HG03354 (cell line): Measurements from ENCODE around the gene HUNK.

Experiments used
- ATAC-seq: cut with Tn5 transposase; IDR thresholded peaks from one replicate; pipeline ENCODE4 v1.9.1; 2021; ENCODE audit warnings: mild to moderate bottlenecking; ENCODE audit not compliant: unreplicated experiment, poor library complexity, severe bottlenecking

The HUNK gene

DNA sequence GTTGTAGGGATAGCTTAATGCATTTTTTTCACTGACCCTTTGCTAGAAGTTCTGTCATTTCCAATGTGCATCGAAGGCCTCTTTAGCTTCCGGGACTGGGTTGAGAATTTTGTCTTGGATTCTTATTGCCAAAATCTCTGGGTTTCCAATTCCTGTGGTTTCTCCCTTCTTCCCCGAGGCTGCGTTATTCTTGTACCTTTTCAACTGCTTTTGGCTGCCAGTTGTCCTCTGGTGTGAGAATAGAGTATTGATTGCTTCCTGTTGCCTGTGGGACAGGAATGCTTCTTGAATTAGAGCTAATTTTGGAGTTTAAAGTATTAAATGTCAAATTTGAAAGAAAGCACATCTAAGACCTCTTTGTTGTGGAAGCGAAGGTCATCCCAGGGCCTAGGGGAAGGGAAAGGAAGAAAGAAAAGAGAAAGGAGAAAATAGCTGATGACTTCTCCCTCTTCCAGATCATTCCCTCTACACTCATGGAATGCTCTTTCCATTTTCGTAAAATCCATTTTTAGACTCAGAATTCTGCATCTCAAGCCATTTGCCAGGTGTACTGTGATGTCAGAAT lies 21.1 kb downstream of the HUNK start:
- no peak for ATAC-seq

DNA sequence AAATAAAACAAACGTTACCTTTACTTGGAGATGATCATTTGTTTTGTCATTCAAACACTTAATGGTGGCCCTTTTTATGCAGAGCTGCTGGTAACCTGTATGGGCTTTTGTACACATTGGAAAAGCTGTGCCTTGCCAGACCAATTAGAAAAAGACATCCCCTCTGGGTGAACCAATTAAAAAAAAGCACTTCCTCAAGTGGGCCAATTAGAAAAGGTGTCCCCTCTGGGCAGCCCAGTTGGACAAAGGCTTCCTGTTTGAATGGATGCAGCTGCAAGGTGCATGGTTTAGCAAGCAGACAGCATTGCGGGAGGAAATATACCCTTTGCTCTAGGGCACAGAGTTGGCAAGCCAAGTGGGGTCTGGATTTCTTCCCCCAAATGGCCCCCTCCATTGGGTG lies 21.6 kb downstream of the HUNK start:
- ATAC-seq: no peak

DNA sequence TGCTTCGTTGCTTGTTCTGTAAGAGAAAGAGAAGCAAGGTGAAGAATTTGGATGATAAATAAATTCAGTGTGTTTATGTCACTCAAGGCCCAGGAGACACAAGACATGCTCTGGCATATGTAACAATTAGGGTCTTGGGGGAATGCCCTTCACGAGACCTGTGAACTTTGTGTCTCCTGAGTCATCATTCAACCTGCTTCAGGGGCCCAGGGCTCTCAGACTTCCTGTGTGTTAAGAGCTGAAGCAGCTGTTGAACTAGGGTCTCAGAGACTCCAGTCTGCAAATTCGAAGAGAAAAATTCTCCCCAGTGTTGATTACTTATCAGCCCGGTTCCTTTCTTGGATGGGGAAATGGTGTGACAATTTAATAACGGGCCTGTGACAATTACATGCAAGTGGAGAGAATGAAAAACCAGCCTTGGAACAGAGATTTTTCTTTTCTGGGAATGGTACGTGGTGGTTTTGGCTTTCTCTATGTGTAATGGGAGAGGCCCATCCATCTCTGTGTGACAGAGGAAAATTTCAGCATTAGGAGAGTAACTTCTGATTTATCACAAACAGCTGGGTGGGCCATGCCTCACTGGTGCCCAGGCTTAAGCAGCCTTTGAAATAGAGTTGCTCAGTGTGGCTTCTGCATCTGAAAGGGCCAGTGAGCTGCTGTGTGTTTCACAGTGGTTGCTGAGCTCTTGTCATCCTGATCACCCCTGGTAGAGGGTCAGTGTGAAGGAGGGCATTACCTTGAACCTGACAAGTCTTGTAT lies 22.4 kb downstream of the HUNK start:
- no peak for ATAC-seq

DNA sequence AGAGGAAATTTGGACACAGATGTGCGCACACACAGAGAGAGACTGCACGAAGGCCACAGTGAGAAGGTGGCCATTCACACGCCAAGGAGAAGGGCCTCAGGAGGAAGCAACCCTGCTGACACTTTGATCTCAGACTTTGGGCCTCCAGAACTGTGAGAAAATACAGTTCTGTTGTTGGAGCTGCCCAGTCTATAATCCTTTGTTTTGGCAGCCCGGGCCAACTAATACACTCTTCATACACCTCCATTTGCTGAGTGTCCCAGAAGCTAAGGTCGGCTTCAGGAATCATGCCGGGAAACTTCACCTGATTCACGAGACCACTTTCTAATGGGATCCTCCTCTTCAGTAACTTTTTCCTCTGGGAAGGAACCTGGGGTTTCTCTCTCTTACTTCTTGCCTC lies 23.2 kb downstream of the HUNK start:
- ATAC-seq: no peak

DNA sequence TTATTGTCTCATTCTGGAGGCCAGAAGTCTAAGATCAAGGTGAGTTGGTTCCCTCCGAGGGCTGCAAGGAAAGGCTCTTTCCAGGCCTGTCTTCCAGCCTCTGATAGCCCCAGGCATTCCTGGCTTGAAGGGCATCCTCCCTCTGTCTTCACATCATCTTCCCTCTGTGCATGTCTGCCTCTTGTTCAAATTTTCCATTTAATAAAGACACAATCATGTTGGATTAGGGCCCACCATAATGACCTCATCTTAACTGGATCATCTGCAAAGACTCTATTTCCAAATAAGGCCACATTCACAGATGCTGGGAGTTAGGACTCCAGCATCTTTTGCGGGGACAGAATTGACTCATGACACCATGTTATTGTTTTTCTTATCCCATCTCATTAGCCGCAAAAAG lies 24.5 kb downstream of the HUNK start:
- ATAC-seq: no peak

DNA sequence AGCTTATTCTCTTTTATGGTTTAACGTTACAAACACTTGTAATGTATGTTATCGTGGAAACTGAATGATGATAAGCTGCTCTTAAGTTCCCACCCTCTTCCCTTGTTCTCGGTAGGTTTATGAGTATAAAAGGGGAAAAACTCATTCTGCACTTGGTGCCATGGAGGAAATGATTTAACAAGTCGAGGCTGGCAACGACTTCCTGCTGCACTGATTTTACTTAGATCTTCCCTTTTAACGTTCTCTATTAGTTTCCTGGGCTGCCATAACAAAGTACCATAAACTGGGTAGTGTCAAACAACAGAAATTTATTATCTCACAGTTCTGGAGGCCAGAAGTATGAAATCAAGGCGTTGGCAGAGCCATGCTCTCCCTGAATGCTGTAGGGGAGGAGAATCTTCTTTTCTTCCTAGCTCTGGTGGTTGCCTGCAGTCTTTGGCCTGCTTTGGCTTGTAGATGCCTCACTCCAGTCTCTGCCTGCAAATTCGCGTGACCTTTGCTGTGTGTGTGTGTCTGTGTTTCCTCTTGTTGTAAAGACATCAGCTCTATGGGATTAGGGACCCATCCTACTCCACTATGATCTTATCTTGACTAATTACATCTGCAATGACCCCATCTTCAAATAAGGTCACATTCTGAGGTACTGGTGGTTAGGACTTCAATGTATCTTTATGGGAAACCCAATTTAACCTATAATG lies 26.3 kb downstream of the HUNK start:
- ATAC-seq: no peak

DNA sequence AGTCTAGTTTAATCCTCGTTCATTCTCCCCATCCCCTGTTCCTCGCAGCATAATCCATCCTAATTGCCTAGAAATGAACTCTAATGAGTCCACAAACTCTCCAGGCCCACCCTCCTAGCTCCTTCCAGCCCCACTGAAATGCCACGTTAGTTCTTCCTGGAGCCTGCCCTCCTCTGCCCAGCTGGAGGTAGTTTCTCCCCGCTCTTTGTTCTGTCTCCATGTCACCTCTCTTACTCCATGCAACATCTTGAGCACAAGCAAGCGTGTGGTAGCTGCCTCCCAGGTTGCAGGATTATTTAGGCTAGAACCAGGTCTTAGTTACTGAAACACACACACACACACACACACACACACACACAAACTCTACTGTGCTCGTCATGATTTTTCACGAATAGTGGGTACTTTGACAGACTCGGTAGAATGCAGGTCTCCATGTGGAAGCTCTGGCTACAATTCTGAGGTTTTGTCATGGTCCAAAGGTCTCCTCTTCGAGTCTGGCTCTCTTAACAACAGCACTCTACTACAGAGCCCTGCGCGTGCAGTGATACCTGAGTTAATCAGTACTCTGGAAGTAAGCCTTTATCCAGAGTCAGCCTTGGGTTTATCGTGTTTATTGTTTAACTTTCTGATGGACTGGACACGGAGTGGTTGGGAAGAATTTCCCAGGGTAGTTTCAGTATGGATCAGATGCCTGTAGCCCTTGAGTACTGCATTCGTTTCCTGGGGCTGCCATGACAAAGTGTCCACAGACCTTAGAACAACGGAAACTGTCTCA lies 27.5 kb downstream of the HUNK start:
- ATAC-seq: no peak

DNA sequence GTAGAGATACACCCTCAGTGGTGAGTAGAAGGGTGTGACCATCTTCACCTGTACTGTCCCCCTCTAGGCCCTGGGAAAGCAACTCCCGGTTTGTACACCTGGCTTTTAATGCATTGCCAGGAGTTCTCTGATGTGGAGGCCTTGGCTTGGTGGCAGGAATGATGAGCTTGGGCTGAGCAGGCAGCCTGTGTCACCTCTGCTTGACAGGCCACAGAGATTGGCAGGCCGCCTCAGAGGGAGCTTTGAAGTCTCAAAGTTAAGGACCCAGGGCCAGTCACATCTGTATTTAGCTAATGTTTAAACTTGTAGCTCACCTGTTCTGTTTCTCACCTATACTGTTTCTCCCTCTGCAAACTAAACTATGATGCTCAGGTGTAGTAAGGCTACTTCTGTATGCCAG lies 28.5 kb downstream of the HUNK start:
- ATAC-seq: no peak

DNA sequence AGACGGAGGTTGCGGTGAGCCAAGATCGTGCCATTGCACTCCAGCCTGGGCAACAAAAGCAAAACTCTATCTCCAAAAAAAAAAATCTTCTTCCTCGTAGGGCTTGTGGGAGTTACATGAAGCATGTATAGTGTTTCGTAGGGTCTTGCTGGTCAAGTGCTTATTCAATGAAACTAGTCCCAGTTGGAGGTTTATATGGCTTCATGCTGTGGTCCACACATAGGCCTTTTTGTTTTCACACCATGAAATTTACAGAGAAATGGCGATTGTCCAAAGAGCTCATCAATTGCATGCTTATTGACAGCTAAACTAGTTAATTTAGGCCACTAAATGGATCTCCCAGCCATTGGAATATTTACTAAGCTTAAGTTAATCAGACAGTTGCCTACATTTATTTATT lies 29.6 kb downstream of the HUNK start:
- no peak for ATAC-seq

DNA sequence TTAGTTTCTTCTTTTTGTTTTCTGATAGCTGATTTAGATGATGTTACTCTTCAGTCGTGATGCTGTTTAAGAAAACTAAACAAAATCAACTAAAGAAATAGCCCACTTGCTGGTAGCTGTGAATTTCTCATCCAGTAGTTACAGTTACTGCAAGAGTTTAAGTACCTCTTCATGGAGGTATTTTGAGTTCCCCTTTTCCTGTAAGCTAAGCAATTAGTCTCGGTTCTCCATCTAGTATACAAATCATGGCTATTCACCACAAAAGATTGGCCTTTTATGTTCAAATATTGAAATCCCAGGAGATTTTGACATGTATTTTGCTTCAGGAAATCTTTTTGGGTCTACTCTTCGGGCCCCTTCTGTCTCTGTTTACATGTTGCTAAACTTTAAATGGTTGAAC lies 31.1 kb downstream of the HUNK start:
- no peak for ATAC-seq

DNA sequence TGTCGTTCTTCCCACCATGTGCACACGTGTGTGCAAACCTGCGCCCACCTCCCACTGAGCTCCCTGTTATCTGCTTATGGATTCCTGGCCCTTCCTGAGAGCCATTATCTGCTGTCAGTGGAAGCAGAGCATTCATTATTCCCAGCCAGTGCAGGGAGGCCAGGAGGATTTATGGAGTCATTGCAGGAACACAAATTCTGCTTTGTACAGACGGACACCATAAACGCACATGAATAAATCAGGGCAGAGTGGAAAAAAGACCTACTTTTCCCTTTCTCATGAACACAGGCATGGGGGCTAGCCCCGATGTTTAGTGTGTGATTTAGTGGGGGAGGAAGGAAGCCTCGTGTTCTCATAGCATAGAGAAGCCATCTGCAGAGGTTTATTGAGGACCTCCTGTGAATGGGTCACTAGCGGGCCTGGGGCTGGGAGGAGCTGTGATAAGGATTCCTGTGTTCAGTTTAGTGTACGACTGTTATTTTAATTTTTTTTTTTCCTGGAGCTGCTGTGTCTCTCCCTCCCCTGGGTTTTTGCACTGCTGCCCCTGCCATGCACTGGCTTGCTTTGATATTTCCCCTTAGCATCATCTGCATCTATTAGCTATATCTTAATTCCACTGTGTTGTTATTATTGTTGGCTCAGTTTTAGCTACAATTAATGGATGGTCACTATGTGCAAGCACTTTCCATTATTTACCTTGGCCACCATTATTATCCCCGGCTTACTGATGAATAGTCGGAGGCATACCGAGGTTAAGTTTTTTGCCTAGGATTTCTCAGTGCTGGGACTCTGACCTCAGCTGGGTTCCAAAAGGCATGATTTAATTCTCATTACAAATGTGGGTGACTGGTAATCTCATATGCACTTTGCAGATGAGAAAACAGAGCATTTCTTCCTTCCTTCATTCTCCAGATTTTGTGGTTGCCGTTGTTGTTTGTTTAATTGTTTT lies 33.0 kb downstream of the HUNK start:
- ATAC-seq: no peak

DNA sequence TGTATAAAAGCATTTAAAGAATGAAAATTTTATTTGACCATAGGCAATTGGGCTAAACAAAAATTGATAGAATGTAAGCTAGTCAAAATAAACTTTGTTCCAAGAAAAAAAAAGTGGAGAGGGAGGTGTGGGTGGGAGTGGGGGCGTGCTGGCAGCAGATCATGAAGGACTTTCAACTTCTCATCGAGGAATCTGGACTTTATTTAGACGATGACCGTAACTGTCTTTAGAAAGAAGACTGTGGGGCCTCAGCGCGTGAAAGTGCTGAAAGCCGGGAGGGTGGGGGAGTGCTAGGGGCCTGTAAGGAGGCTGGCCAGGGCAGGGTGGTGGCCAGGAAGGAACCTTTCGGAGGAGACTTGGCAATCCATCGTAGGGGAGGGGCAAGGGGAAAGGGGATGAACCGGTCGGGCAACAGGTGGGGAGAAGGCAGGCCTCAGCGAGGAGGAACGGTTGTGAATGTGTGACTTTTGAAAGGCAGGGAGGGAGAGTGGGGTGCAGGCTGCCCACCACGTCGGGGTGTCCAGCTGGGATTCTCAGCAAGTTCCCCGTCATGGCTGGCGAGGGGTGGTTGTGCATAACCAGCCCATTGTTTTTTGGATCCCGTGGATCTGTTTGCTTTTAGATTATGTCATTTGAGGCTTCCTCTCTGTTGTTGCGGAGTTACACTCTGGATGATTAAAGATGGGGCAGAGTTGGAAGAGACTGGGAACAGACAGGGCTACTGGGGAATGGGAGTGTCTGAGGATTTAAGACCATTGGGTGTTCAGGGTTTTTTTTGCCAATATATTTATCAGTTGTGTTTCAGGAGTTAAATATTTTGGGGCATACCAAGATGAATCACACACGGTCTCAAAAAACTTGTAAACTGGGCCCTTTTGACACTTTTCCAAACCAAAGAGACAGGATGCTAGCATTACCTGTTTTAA lies 35.5 kb downstream of the HUNK start:
- no peak for ATAC-seq

DNA sequence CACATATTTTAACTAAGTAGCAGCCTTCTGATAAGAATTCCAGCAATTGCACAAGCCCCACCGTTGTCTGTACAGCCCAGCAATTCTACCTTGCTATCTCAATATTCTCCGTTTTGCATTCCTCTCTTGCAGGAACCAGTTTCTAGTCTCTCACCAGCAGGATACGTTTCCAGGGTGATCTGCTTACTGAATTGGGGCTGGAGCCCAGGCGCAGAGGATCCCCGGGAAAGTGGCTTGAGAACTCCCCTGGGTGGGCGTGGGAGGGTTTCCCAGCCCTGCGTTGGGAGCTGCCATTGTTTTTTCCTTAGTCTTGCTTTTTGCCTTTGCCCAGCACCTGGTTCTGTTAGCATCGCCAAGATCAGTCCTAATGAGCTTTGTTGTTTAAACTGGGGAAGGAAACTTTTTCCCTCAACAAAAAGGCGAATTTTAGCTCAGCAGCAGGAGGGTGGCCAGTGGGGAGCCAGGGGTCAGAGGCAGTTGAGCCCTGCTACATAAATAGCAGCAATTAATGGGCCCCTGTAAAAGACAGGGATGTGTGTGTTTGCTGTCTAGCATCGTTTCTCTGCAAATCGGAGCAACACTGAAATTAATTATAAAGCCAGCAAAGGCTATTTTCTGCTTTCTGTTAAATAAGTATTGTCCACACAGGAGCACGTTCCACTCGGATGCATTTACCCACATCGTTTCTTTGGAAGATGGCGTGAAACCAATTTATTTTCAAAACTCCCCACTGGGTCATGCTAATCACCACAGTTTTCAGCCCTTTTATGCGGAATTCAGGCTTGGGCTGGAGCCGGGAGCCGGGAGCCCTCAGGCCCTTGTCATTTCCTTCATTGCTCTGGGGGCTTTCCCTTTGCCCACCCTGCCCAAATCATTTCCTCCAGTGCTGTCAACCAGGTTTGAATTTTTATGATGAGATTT lies 36.6 kb downstream of the HUNK start:
- no peak for ATAC-seq

DNA sequence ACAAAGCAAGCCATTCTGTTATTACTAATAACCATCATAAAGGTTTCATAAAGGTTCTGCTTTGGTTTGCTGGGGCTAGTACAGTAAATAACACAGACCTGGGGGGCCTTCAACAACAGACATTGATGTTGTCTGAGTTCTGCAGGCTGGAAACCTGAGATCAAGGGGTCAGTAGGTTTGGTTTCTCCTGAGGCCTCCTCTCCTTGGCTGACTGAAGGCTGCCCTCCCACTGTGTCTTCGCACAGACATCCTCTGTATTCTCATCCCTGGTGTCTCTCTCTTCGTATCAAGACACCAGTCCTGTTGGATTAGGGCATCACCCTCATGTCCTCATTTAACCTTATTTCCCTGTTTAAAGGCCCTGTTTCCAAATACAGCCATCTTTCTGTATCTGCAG lies 37.3 kb downstream of the HUNK start:
- no peak for ATAC-seq

DNA sequence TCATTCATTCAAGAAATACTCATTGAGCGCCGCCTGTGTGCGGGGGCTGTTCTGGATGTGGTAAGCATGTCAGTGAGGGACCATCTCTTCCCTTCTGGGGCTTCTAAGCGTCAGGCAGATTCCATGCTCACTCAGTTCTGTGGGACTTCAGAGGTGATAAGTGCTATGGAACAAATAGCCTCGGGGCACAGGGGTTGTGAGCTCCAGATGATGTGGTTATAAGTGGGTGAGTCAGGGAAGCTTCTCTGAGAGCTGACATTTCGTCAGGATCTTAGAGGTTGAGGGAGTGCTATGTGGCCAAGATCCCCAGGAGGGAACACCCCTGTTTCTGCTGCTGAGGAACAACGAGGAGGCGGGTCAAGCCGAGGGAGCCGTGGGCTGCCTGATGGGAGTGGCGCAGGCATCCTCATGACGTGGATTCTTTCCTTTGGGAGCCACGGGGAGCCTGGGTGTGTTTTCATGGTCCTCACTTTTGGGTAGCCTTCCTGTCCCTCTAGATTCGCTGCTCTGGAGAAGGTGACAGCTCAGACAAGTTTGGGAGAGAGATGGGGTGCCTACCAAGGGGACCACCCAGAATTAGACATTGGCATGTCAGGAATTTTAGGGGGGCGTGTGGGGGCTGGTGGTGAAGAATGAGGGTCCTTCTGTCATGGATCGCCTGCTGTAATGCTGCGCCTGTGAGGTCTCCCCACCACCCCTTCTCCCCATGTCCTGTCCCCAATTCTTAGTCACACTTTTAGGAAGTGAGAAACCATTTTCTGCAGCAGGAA lies 38.5 kb downstream of the HUNK start:
- no peak for ATAC-seq

DNA sequence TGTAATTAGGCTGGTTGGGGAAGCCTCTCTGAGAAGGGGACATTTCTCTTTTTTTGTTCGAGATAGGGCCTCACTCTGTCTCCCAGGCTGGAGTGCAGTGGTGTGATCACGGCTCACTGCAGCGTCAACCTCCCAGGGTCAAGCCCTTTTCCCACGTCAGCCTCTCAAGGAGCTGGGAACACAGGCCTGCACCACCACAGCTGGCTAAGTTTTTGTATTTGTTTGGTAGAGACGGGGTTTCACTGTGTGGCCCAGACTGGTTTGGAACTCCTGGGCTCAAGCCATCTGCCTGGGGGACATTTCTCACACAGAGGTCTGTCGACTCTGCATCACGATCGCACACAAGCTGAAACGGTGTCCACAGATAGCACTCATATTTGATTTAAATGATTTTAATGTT lies 39.7 kb downstream of the HUNK start:
- no peak for ATAC-seq

DNA sequence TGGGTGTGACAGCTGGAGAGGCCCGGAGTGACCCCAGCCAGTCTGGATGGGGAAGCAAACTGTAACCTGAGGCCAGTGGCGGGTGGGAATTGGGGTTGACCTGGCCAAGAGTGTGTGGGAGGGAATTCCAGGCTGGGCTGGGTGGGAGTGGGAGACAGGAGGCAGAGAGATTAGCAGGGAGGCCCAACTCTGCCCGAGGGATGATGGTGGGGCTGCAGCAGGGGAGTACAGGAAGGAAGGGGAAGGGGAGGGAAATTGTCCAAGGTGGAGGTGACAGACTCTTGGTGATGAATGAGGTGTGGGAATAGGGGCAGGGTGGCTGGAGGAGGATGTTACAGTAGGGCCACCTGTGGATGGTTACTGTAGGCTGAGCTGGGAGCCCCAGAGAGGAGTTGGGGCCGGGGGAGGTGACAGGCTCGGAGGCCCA lies 40.4 kb downstream of the HUNK start:
- no peak for ATAC-seq
